Measurements from ENCODE around the gene ANKS1B. TPM values are rescaled to one million over a fixed set of nuclear protein-coding genes. Genes with fewer than 3 reads are reported as not detected.

ANKS1B gene
- total RNA-seq, 1 experiment from 2014 or later = 9.7 TPM

- no peak for DNase-seq (ENCODE audit: low read depth, low spot score)
- no peaks in the 10 kb centered on the region for H3K27me3 ChIP-seq (ENCODE audit: control insufficient read depth, insufficient read depth, low read length)
- in situ Hi-C loops (cut with HindIII; ENCODE audit: low pct_unique_long_range_greater_than_20kb, low sequenced_read_pairs) (no loop called here), intact Hi-C loops (cut with micrococcal nuclease; ENCODE audit: unreplicated experiment) (no loop called here)
- no peaks in the 10 kb centered on the region for H3K4me1 ChIP-seq (ENCODE audit: control insufficient read depth, insufficient read depth, low read length)
- no peak overlapping the region for H3K4me3 ChIP-seq (ENCODE audit: low read depth in 2 of 2, low read length in 2 of 2)
- no peak overlapping the region for H3K27ac ChIP-seq (ENCODE audit: low read length)
- BruUV-seq (replicated peaks) = no TSS peak
- ChIA-PET POLR2A (no interaction called here), CTCF (no interaction called here)
- no peak for ATAC-seq
- no peaks in the 10 kb centered on the region for H3K9me3 ChIP-seq (ENCODE audit: control insufficient read depth, insufficient read depth, low read depth, low read length)
- no peak for TF ChIP-seq POLR2AphosphoS5 (IDR thresholded peaks at IDR 0.05; ENCODE audit: low read depth, low read length)
- no peak for TF ChIP-seq TCF7L2 (IDR thresholded peaks at IDR 0.05; ENCODE audit: low read depth, low read length)
- no peak for TF ChIP-seq CTCF (IDR thresholded peaks at IDR 0.05)
- no peak for TF ChIP-seq REST (IDR thresholded peaks at IDR 0.05; ENCODE audit: insufficient read depth in 1 of 2, low read depth in 2 of 2, low read length in 1 of 2)
- no peak for TF ChIP-seq SIN3A (IDR thresholded peaks at IDR 0.05; ENCODE audit: borderline replicate concordance, insufficient read depth, low read depth, low read length)
- no peaks in the 10 kb centered on the region for H3K36me3 ChIP-seq (ENCODE audit: control insufficient read depth, insufficient read depth, low read length)
Observed at GRCh38 chr12:99824900-99825542, 159.7 kb downstream of the ANKS1B start.

- in situ Hi-C loops (cut with HindIII; ENCODE audit: low pct_unique_long_range_greater_than_20kb, low sequenced_read_pairs) = no loop called here
- Histone ChIP-seq H3K4me1 (ENCODE audit: control insufficient read depth, insufficient read depth, low read length) (no peaks in the 10 kb centered on the region), H3K27me3 (ENCODE audit: control insufficient read depth, insufficient read depth, low read length) (no peaks in the 10 kb centered on the region), H3K27ac (ENCODE audit: low read length) (no peak overlapping the region), H3K36me3 (ENCODE audit: control insufficient read depth, insufficient read depth, low read length) (no peaks in the 10 kb centered on the region), H3K9me3 (ENCODE audit: control insufficient read depth, insufficient read depth, low read depth, low read length) (no peaks in the 10 kb centered on the region), H3K4me3 (ENCODE audit: low read depth in 2 of 2, low read length in 2 of 2) (no peak overlapping the region)
- no TSS peak for BruUV-seq (replicated peaks)
- ChIA-PET POLR2A (no interaction called here), CTCF (no interaction called here)
- ATAC-seq (no peak), DNase-seq (ENCODE audit: low read depth, low spot score) (no peak)
- TF ChIP-seq TCF7L2 (IDR thresholded peaks at IDR 0.05; ENCODE audit: low read depth, low read length) (no peak), POLR2AphosphoS5 (IDR thresholded peaks at IDR 0.05; ENCODE audit: low read depth, low read length) (no peak), CTCF (IDR thresholded peaks at IDR 0.05) (no peak), SIN3A (IDR thresholded peaks at IDR 0.05; ENCODE audit: borderline replicate concordance, insufficient read depth, low read depth, low read length) (no peak), REST (IDR thresholded peaks at IDR 0.05; ENCODE audit: insufficient read depth in 1 of 2, low read depth in 2 of 2, low read length in 1 of 2) (no peak)
- intact Hi-C loops (cut with micrococcal nuclease; ENCODE audit: unreplicated experiment) = no loop called here
Observed at GRCh38 chr12:99822273-99822672, 162.5 kb downstream of the ANKS1B start.
